GM18870 (cell line): ENCODE results near the gene TRIM34.
"Not testable (repeated sequence)": the region's sequence is repeated elsewhere in the genome, so short reads cannot be mapped to it uniquely, and the experiment has no call there.

Source experiments
- ATAC-seq: cut with Tn5 transposase; IDR thresholded peaks from one replicate; pipeline ENCODE4 v1.9.1; 2021; ENCODE audit warnings: moderate library complexity; ENCODE audit not compliant: unreplicated experiment

TRIM34 gene

GRCh38 chr11:5683620-5684019, 58.8 kb downstream of the TRIM34 start:
- not testable (repeated sequence) for ATAC-seq

GRCh38 chr11:5684036-5684645, 59.3 kb downstream of the TRIM34 start:
- peak; percentile 3 for ATAC-seq

- peak; percentile 66 for ATAC-seq
Observed at GRCh38 chr11:5684646-5685362, 60.0 kb downstream of the TRIM34 start, which contains the start of gene TRIM5. Gene TRIM5 (minus strand): TSS chr11:5685074. CDS start chr11:5680177, 4,897 bp downstream.

- ATAC-seq: no peak
Observed at GRCh38 chr11:5686426-5686825, 61.6 kb downstream of the TRIM34 start.

GRCh38 chr11:5688482-5688881, 63.7 kb downstream of the TRIM34 start:
- ATAC-seq: no peak

GRCh38 chr11:5689551-5689983, 64.8 kb downstream of the TRIM34 start, which contains the start of gene TRIM22:
Gene TRIM22 (plus strand): TSS chr11:5689790. CDS start chr11:5696233, 6,443 bp downstream.
- ATAC-seq: peak; percentile 86

GRCh38 chr11:5690216-5690615, 65.4 kb downstream of the TRIM34 start:
- ATAC-seq: no peak

- no peak for ATAC-seq
Observed at GRCh38 chr11:5690736-5691135, 65.9 kb downstream of the TRIM34 start.

GRCh38 chr11:5691238-5691963, 66.6 kb downstream of the TRIM34 start:
- ATAC-seq: not testable (repeated sequence)

- no peak for ATAC-seq
Observed at GRCh38 chr11:5691964-5692361, 67.2 kb downstream of the TRIM34 start.
